ENCODE results near the gene MYH6. TPM values are rescaled to one million over a fixed set of nuclear protein-coding genes. Genes with fewer than 3 reads are reported as not detected.

The MYH6 gene
- total RNA-seq: not detected in 2 replicates

DNA sequence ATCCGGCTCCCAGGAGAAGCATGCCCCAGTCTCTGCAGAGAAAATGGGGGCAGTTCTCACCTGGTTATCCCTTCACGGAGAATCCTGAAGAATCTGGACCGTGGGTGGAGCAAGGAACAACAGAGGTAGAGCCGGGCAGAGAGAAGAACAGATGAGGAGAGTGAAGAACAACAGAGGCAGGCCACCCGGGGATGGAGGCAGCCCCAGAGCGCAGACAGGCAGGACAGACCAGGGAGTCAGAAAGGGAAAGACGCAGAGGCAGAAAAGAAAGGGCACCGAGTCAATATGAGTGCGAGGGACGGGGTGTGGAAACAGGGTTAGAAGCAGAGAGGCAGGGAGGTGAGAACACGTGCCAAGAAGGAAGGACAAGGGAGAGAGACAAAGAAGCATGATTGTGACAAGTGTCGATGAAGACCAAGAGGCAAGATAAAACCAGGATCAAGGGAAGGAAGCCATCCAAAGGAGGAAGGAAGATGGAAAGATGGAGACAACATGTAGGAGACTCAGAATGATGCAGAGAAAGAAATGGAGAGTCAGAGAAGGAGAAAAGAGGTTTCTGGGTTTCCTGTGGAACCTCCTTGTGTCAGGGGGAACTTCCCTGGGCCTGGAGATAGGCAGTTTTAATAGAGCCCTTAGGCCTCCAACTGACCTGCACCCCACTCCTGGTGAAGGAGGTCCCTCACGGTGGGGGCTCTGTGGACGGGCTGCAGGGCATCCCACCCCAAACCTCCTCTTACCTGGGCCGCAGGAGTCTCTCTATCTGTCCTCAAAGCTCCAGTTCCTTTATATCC, at the start of gene MYH6:
Gene MYH6 (minus strand): TSS at position 758 of the 791 bp plus-strand sequence. CDS start 1,050 bp downstream, outside the sequence.

DNA sequence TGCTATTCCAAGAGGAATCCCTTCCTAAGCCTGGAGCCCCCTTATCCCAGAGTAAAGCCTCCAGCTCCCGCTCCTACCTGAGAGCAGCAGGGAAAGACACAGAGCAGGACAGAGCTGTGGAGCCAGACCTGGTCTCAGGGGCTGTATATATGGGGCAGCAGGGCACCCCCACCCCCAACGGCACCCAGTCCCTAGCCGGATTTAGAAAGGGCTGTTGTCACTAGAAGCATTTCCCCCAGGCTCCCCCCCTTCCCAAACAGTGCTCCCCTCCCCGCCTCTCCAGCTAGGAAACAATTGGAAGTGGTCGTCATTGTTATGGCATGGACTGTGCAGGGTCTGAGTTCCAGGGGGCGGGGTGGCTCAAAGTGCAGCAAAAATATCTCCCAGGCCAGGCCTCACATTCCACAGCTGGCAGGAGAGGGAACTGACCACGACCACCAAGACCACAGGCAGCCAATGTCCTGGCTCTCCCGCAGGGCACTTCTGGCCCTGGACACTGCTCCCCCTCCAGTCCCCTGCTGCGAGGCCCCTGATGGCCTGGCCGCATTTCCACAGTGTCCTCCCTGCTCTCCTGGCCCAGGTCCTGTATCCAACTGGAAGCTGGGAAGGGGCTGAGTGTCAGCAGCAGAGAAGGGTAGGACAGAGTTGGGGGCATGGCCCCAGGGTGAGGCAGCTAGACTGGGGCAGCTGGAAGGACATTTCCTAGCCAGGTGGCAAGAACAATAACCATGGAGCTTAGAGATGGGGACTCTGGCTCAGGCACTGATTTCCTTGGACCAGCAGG, 27.7 kb upstream of the MYH6 start, which contains the start of gene MYH7:
Gene MYH7 (minus strand): TSS at position 118 of the 784 bp plus-strand sequence. CDS start 1,928 bp downstream, outside the sequence.

DNA sequence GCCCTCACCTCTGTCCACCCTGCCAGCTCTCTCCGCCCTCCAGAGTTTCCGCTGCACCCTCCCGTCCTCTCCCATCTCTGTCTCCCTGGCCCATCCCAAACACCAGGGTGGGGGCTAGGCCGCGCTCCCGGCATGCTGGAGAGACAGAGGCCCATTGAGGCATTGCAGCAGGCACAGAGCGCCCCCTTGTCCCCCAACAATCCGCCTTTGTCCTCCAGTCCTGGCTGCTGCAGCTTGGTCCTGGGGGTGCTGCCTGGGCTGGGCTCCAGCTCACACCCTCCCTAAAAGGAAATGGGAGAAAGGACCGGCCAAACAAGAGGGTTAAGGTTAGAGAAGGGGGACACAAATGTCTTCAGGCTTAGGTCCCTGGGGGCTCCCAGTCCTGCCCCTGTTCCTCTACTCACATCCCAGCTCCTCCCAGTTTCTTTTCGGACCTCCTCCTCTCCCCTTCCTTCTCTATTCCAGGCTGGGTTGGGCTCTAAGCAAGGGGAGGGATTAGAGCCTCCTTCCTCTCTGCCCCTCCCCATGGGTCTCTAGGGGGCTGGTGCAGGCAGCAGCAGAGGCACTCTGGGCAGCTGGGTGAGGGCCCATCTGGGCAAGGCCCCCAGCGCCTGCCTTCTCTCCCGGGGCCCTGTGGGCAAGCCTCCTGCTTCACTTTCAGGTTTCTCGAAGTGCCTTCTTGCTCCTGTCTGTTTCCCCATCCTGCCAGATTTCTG, 31.4 kb downstream of the MYH6 start, which contains the start of gene CMTM5:
Gene CMTM5 (plus strand): TSS at position 565 of the 716 bp plus-strand sequence. CDS start 206 bp downstream, outside the sequence.

DNA sequence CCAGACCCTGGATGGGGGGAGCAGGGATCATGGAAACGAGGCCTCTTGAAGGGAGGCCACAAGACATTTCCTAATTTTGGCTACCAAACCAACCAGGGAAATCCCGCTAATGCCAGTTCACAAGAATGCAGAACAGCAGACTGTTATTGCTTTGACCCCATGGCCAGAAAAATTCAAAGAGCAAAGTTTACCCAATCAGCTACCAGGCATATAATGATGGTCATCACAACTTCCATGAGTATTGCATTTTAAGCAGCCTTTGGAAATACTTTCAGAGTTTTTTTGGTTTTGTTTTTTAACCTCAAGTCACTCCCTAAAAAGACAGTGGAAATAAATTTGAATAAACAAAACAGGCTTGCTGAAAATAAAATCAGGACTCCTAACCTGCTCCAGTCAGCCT, 35.6 kb downstream of the MYH6 start, which contains the start of gene IL25:
Gene IL25 (plus strand): TSS at position 301 of the 400 bp plus-strand sequence.

DNA sequence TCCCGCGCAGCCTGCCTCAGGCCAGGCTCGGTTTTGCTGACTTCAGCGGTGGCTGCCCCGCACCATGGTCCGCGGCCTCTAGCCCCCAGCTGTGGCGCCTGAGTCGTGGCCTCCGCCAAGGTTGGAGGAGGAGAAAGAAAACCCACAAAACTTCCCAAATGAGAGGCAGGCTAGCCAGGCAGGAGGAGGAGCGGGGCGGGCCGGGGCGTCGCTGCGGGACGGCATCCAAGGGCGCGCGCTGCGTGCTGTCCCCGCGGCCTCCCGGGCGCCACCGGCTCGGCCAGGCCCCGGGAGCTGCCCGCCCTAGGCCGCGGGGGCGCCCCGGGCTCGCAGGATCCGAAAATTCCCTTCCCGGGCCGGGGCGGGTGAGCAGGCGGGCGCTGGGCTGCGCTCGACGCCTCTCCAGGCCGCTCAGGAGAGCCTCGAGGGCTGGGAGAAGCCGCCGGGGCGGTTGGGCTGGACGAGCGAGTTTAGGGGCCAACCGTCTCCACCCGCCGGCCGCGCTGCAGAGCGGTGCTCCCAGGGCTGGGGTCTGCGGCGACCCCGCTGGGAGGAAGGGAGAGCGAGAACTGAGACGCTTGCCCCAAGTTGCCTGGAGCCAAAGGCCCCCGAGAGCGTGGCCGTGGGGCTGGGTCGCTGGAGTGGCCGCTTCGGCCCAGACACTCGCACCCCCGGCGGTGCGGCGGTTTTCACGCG, 42.9 kb downstream of the MYH6 start, which contains the start of gene EFS:
Gene EFS (minus strand): TSS at position 137 of the 696 bp plus-strand sequence. CDS start 147 bp downstream, outside the sequence.

DNA sequence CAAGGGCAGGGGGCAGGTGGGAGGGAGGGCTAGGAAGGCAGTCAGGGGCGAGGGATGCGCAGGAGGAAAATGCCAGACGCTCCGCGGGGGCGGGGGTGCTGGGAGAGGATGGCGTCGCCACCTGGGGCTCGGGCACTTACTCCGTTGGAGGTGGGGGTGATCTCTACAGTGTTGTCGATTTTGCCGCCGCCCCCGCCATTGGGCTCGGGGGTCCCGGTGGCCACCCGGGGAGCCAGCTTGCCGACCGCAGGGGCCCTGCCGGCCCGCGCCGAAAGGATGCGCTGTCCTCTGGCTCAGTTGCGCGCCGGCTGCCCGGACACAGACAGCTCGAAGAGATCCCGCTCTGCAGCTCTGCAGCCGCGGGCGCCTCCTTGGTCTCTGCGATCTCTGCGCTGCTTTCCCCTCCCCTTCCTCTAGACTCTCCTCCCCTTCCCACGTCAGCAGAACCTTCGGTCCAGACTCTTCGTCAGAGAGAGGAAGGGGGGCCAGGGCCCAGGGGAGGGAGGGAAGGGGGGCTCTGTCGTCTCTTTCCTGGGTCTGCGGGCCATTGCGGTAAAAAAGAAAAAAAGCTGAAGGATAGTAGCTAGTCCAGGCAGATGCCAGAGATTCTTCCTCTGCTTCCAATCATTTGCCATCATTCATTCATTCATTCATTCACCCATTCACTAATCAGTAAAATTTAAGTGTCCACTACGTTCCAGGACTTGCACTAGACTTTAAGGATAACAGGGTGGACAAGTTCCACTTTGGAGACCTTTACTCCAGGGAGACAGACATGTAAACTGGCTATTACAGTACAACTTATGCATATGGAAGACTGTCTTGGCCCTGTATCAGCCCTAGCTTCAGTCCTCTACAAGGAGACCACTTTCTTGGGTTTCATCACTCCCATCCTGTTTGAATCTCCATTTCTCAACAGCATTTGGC, 55.3 kb downstream of the MYH6 start, which contains the start of gene SLC22A17:
Gene SLC22A17 (minus strand): TSS at position 382 of the 927 bp plus-strand sequence.

Other genes starting within 250 kb of the MYH6 start
- gene SLC7A8, start 224.6 kb downstream of the MYH6 start, total RNA-seq: 53.1 and 61.2 TPM in 2 replicates
- gene RNF212B, start 170.3 kb downstream of the MYH6 start, total RNA-seq: not detected in 2 replicates
- 11.6 and 14.8 TPM in 2 replicates for gene HOMEZ, start 122.1 kb downstream of the MYH6 start, total RNA-seq
- gene PPP1R3E, start 105.4 kb downstream of the MYH6 start, total RNA-seq: 0.70 and 3.3 TPM in 2 replicates
- gene BCL2L2, start 101.4 kb downstream of the MYH6 start, total RNA-seq: 25.4 and 25.6 TPM in 2 replicates
- gene PABPN1, start 86.8 kb downstream of the MYH6 start, total RNA-seq: 34.5 and 56.2 TPM in 2 replicates
- 1.4 and 5.9 TPM in 2 replicates for gene SLC22A17, start 55.4 kb downstream of the MYH6 start, total RNA-seq
- gene EFS, start 43.1 kb downstream of the MYH6 start, total RNA-seq: 8.2 and 10.1 TPM in 2 replicates
- not detected in 2 replicates for gene IL25, start 35.5 kb downstream of the MYH6 start, total RNA-seq
- not detected in 2 replicates for gene CMTM5, start 31.2 kb downstream of the MYH6 start, total RNA-seq
- gene MYH7, start 27.4 kb upstream of the MYH6 start, total RNA-seq: not detected in 2 replicates
- 21.9 and 37.1 TPM in 2 replicates for gene NGDN, start 61.4 kb upstream of the MYH6 start, total RNA-seq
- gene ZFHX2, start 143.5 kb upstream of the MYH6 start, total RNA-seq: 0.23 TPM in 1 of 2 replicates, not detected in the other
- 2.7 and 4.8 TPM in 2 replicates for gene THTPA, start 148.0 kb upstream of the MYH6 start, total RNA-seq
- gene AP1G2, start 159.5 kb upstream of the MYH6 start, total RNA-seq: 53.6 and 70.6 TPM in 2 replicates
- not detected in 2 replicates for gene JPH4, start 170.5 kb upstream of the MYH6 start, total RNA-seq
- 0.31 TPM in 1 of 2 replicates, not detected in the other for gene DHRS2, start 228.1 kb upstream of the MYH6 start, total RNA-seq

All from hair follicular keratinocyte (primary cell).